ENCODE measurements around the gene SLIT2. TPM values are rescaled to one million over a fixed set of nuclear protein-coding genes. Genes with fewer than 3 reads are reported as not detected.

SLIT2 gene
- total RNA-seq, 2 experiments from 2014 or later = not detected

GRCh38 chr4:20284990-20285389 lies 33.3 kb downstream of the SLIT2 start:
- H3K4me3 ChIP-seq (ENCODE audit: low read depth, low read length, poor library complexity, severe bottlenecking) = no peak overlapping the region
- intact Hi-C loops (cut with micrococcal nuclease; ENCODE audit: unreplicated experiment) = no loop called here
- ChIA-PET CTCF (ENCODE audit: unreplicated experiment) (no interaction called here), POLR2A (no interaction called here)
- no peaks in the 10 kb centered on the region for H4K20me1 ChIP-seq (ENCODE audit: insufficient read depth, low read length)
- no peaks in the 10 kb centered on the region for H3K79me2 ChIP-seq (ENCODE audit: insufficient read depth, low read depth, low read length)
- no peak for DNase-seq (ENCODE audit: low spot score)
- no peak for TF ChIP-seq EZH2phosphoT487 (IDR thresholded peaks at IDR 0.05; ENCODE audit: borderline replicate concordance, low read depth, low read length)
- TF ChIP-seq, protein P1, sequence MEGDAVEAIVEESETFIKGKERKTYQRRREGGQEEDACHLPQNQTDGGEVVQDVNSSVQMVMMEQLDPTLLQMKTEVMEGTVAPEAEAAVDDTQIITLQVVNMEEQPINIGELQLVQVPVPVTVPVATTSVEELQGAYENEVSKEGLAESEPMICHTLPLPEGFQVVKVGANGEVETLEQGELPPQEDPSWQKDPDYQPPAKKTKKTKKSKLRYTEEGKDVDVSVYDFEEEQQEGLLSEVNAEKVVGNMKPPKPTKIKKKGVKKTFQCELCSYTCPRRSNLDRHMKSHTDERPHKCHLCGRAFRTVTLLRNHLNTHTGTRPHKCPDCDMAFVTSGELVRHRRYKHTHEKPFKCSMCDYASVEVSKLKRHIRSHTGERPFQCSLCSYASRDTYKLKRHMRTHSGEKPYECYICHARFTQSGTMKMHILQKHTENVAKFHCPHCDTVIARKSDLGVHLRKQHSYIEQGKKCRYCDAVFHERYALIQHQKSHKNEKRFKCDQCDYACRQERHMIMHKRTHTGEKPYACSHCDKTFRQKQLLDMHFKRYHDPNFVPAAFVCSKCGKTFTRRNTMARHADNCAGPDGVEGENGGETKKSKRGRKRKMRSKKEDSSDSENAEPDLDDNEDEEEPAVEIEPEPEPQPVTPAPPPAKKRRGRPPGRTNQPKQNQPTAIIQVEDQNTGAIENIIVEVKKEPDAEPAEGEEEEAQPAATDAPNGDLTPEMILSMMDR (conservative IDR thresholded peaks at IDR 0.05; ENCODE audit: low read length) = no peak
- no peaks in the 10 kb centered on the region for H3K9me2 ChIP-seq (ENCODE audit: insufficient read depth, low read length)
- no peak overlapping the region for H3K27ac ChIP-seq (ENCODE audit: low read depth, low read length, poor library complexity, severe bottlenecking)
- no peak overlapping the region for H3K4me2 ChIP-seq (ENCODE audit: low read length)
- no peaks in the 10 kb centered on the region for H3K36me3 ChIP-seq (ENCODE audit: insufficient read depth, low read length)
- BruUV-seq (replicated peaks) = no TSS peak
- H2AFZ ChIP-seq (ENCODE audit: low read length) = no peak overlapping the region
- no peaks in the 10 kb centered on the region for H3K4me1 ChIP-seq (ENCODE audit: insufficient read depth, low read length, poor library complexity, severe bottlenecking)
- no peaks in the 10 kb centered on the region for H3K9me3 ChIP-seq (ENCODE audit: low read length)

GRCh38 chr4:20287246-20287645 lies 35.5 kb downstream of the SLIT2 start:
- ChIA-PET POLR2A (interaction anchor here (1.3 kb wide), 1 partner anchor 12 kb away, joined by 5 read pairs; no protein-coding TSS in a partner anchor), CTCF (ENCODE audit: unreplicated experiment) (no interaction called here)
- H4K20me1 ChIP-seq (ENCODE audit: insufficient read depth, low read length) = no peaks in the 10 kb centered on the region
- no peaks in the 10 kb centered on the region for H3K79me2 ChIP-seq (ENCODE audit: insufficient read depth, low read depth, low read length)
- no TSS peak for BruUV-seq (replicated peaks)
- H3K36me3 ChIP-seq (ENCODE audit: insufficient read depth, low read length) = no peaks in the 10 kb centered on the region
- no peak for DNase-seq (ENCODE audit: low spot score)
- no peaks in the 10 kb centered on the region for H3K9me3 ChIP-seq (ENCODE audit: low read length)
- no peak for TF ChIP-seq EZH2phosphoT487 (IDR thresholded peaks at IDR 0.05; ENCODE audit: borderline replicate concordance, low read depth, low read length)
- TF ChIP-seq, protein P1 (conservative IDR thresholded peaks at IDR 0.05; ENCODE audit: low read length) = no peak
- intact Hi-C loops (cut with micrococcal nuclease; ENCODE audit: unreplicated experiment) = no loop called here
- H3K4me1 ChIP-seq (ENCODE audit: insufficient read depth, low read length, poor library complexity, severe bottlenecking) = no peaks in the 10 kb centered on the region
- no peak overlapping the region for H3K4me2 ChIP-seq (ENCODE audit: low read length)
- H3K9me2 ChIP-seq (ENCODE audit: insufficient read depth, low read length) = no peaks in the 10 kb centered on the region
- no peak overlapping the region for H3K27ac ChIP-seq (ENCODE audit: low read depth, low read length, poor library complexity, severe bottlenecking)
- H2AFZ ChIP-seq (ENCODE audit: low read length) = no peak overlapping the region
- no peak overlapping the region for H3K4me3 ChIP-seq (ENCODE audit: low read depth, low read length, poor library complexity, severe bottlenecking)

GRCh38 chr4:20288047-20288650 lies 36.4 kb downstream of the SLIT2 start:
- H4K20me1 ChIP-seq (ENCODE audit: insufficient read depth, low read length) = no peaks in the 10 kb centered on the region
- CTCF ChIA-PET (ENCODE audit: unreplicated experiment) = no interaction called here

More at GRCh38 chr4:20288047-20288650, 36.4 kb downstream of the SLIT2 start:
- Histone ChIP-seq H3K9me3 (ENCODE audit: low read length) (no peaks in the 10 kb centered on the region), H3K36me3 (ENCODE audit: insufficient read depth, low read length) (no peaks in the 10 kb centered on the region), H3K4me3 (ENCODE audit: low read depth, low read length, poor library complexity, severe bottlenecking) (no peak overlapping the region), H3K79me2 (ENCODE audit: insufficient read depth, low read depth, low read length) (no peaks in the 10 kb centered on the region), H3K4me1 (ENCODE audit: insufficient read depth, low read length, poor library complexity, severe bottlenecking) (no peaks in the 10 kb centered on the region), H3K9me2 (ENCODE audit: insufficient read depth, low read length) (no peaks in the 10 kb centered on the region), H3K27ac (ENCODE audit: low read depth, low read length, poor library complexity, severe bottlenecking) (no peak overlapping the region), H2AFZ (ENCODE audit: low read length) (no peak overlapping the region), H3K4me2 (ENCODE audit: low read length) (no peak overlapping the region)
- BruUV-seq (replicated peaks) = no TSS peak
- intact Hi-C loops (cut with micrococcal nuclease; ENCODE audit: unreplicated experiment) = no loop called here
- DNase-seq (ENCODE audit: low spot score) = no peak
- TF ChIP-seq EZH2phosphoT487 (IDR thresholded peaks at IDR 0.05; ENCODE audit: borderline replicate concordance, low read depth, low read length) = no peak
- TF ChIP-seq, protein P1 (conservative IDR thresholded peaks at IDR 0.05; ENCODE audit: low read length) = no peak
- POLR2A ChIA-PET = interaction anchor here (1.3 kb wide), 1 partner anchor 11 kb away, joined by 5 read pairs; no protein-coding TSS in a partner anchor
